RKO (cell line): ENCODE data around the gene TMEM123.
"Not testable (repeated sequence)": the region's sequence is repeated elsewhere in the genome, so short reads cannot be mapped to it uniquely, and the experiment has no call there.

Experiments used
- DNase-seq: peaks from one replicate; pipeline ENCODE4 v3.0.0-alpha.2; 2016; ENCODE audit warnings: low spot score

The TMEM123 gene

GRCh38 chr11:102449651-102450570 is 2.7 kb downstream of the TMEM123 start:
- no peak for DNase-seq

- no peak for DNase-seq
Observed at GRCh38 chr11:102448869-102449224, 3.7 kb downstream of the TMEM123 start.

GRCh38 chr11:102447941-102448868 is 4.4 kb downstream of the TMEM123 start:
- DNase-seq, result no peak

- no peak for DNase-seq
Observed at GRCh38 chr11:102447193-102447592, 5.4 kb downstream of the TMEM123 start.

GRCh38 chr11:102446606-102447005 is 6.0 kb downstream of the TMEM123 start:
- peak; percentile 30 for DNase-seq

- not testable (repeated sequence) for DNase-seq
Observed at GRCh38 chr11:102444693-102445092, 7.9 kb downstream of the TMEM123 start.

- not testable (repeated sequence) for DNase-seq
Observed at GRCh38 chr11:102444142-102444541, 8.4 kb downstream of the TMEM123 start.

GRCh38 chr11:102439063-102439363 is 13.6 kb downstream of the TMEM123 start:
- DNase-seq, result not testable (repeated sequence)

GRCh38 chr11:102438311-102439062 is 14.1 kb downstream of the TMEM123 start:
- DNase-seq, result no peak

- no peak for DNase-seq
Observed at GRCh38 chr11:102437727-102438126, 14.8 kb downstream of the TMEM123 start.

- no peak for DNase-seq
Observed at GRCh38 chr11:102436976-102437375, 15.6 kb downstream of the TMEM123 start.

GRCh38 chr11:102436561-102436960 is 16.0 kb downstream of the TMEM123 start:
- DNase-seq, result no peak

GRCh38 chr11:102435688-102436087 is 16.9 kb downstream of the TMEM123 start:
- no peak for DNase-seq

GRCh38 chr11:102433571-102433970 is 19.0 kb downstream of the TMEM123 start:
- not testable (repeated sequence) for DNase-seq

- DNase-seq, result not testable (repeated sequence)
Observed at GRCh38 chr11:102432560-102432959, 20.0 kb downstream of the TMEM123 start.

GRCh38 chr11:102431404-102431803 is 21.2 kb downstream of the TMEM123 start:
- no peak for DNase-seq

GRCh38 chr11:102430158-102430836 is 22.3 kb downstream of the TMEM123 start:
- DNase-seq, result no peak

GRCh38 chr11:102429691-102430090 is 22.9 kb downstream of the TMEM123 start:
- no peak for DNase-seq

- DNase-seq, result no peak
Observed at GRCh38 chr11:102429226-102429625, 23.3 kb downstream of the TMEM123 start.

- DNase-seq, result no peak
Observed at GRCh38 chr11:102428696-102429095, 23.9 kb downstream of the TMEM123 start.

- DNase-seq, result no peak
Observed at GRCh38 chr11:102427068-102427467, 25.5 kb downstream of the TMEM123 start.

GRCh38 chr11:102426570-102426969 is 26.0 kb downstream of the TMEM123 start:
- DNase-seq, result no peak
